GM12878 (cell line): ENCODE measurements around the gene DIPK2A. TPM values are rescaled to one million over a fixed set of nuclear protein-coding genes. Genes with fewer than 3 reads are reported as not detected.

ENCODE experiments used
- CBFB ChIP-seq: IDR thresholded peaks from 2 replicates; pipeline ENCODE4 v1.6.1; 2016; ENCODE audit warnings: antibody characterized with exemption, low read depth
- CREB1 ChIP-seq: IDR thresholded peaks from 2 replicates; pipeline ENCODE4 v1.6.1; 2012; ENCODE audit warnings: low read depth, mild to moderate bottlenecking, inconsistent platforms
- ETV6 ChIP-seq, 2 experiments: fragments of 450-650 bp in 1 of 2; IDR thresholded peaks in 1 of 2; conservative IDR thresholded peaks in 1 of 2; 2 replicates each; pipeline ENCODE4 v1.6.1; 2014; ENCODE audit warnings: antibody characterized with exemption in 1 of 2, borderline replicate concordance in 1 of 2, low read depth in 1 of 2, mild to moderate bottlenecking in 1 of 2, moderate library complexity in 1 of 2
- FOXM1 ChIP-seq: IDR thresholded peaks from 2 replicates; pipeline ENCODE4 v1.6.1; 2012; ENCODE audit warnings: low read depth, mild to moderate bottlenecking, inconsistent platforms, low read length, moderate library complexity
- IRF4 ChIP-seq: IDR thresholded peaks from 2 replicates; pipeline ENCODE4 v1.6.1; 2011; ENCODE audit warnings: low read depth, low read length
- KLF5 ChIP-seq: fragments of 450-650 bp; IDR thresholded peaks from 2 replicates; pipeline ENCODE4 v1.6.1; 2014; ENCODE audit warnings: mild to moderate bottlenecking; ENCODE audit not compliant: partially characterized antibody
- NBN ChIP-seq: fragments of 450-650 bp; IDR thresholded peaks from 2 replicates; pipeline ENCODE4 v1.6.1; 2016
- NFYA ChIP-seq: IDR thresholded peaks from 2 replicates; pipeline ENCODE4 v1.6.1; 2011; ENCODE audit warnings: low read depth, mild to moderate bottlenecking, low read length, improper control_type of control experiment, borderline replicate concordance
- NR2F1 ChIP-seq: fragments of 450-650 bp; conservative IDR thresholded peaks from 2 replicates; pipeline ENCODE4 v1.6.1; 2017; ENCODE audit warnings: mild to moderate bottlenecking
- ZBED1 ChIP-seq: IDR thresholded peaks from 2 replicates; pipeline ENCODE4 v1.6.1; 2016; ENCODE audit warnings: borderline replicate concordance
- ZNF274 ChIP-seq: IDR thresholded peaks from one replicate; pipeline ENCODE4 v1.8.0; 2011; ENCODE audit not compliant: insufficient read length, insufficient read depth
- polyA plus RNA-seq, 11 experiments: library from polyadenylated mRNA; depleted of rRNA in 4 of 11; unstranded in 6 of 11; stranded (reverse) in 5 of 11; fragments of >200 nt; fragmentation: Nextera tagmentation in 4 of 11; fragmentation: Illumina TruSeq in 1 of 11; extraction: Ambion mirVana in 4 of 11; extraction: Trizol in 1 of 11; gene quantifications; 1 replicate in 1 of 11; 2 replicates in 10 of 11; pipeline versions ENCODE4 v1.2.1 to v1.2.3, GENCODE V29; 2011 to 2016; ENCODE audit warnings: inconsistent platforms in 2 of 11, missing spikeins in 2 of 11, low read depth in 1 of 11
- total RNA-seq, 4 experiments: library from RNA; depleted of rRNA in 3 of 4; stranded (reverse); fragments of >200 nt in 3 of 4; fragmentation: Illumina TruSeq in 1 of 4; extraction: Trizol in 1 of 4; gene quantifications; 2 replicates each; pipeline versions ENCODE4 v1.2.1 to v1.2.3, GENCODE V29; 2013 to 2021
- TF ChIP-seq, protein P1 (sequence below): IDR thresholded peaks from 2 replicates; pipeline ENCODE4 v1.6.1; 2011; ENCODE audit warnings: low read depth, low read length, improper control_type of control experiment, borderline replicate concordance
- TF ChIP-seq, protein P2 (sequence below), 3 experiments: IDR thresholded peaks in 2 of 3; conservative IDR thresholded peaks in 1 of 3; 2 replicates each; pipeline ENCODE4 v1.5.1; 2011; ENCODE audit warnings: low read depth in 3 of 3, low read length in 3 of 3, mild to moderate bottlenecking in 3 of 3, control low read depth in 2 of 3, moderate library complexity in 2 of 3, inconsistent platforms in 1 of 3, mixed read lengths in 1 of 3; ENCODE audit not compliant: control insufficient read depth in 2 of 3, insufficient read depth in 1 of 3; ENCODE audit errors: extremely low read depth in 1 of 3
- TF ChIP-seq, protein P3 (sequence below): fragments of 450-650 bp; IDR thresholded peaks from 2 replicates; pipeline ENCODE4 v1.6.1; 2017; ENCODE audit warnings: low read depth, mild to moderate bottlenecking, moderate library complexity

DIPK2A gene
- total and polyA plus RNA-seq, 10 of the 15 experiments (the other 5 are each of a cell fraction or from before 2014, with no cell fraction given), result 4.6 to 36.4 (median 15.0) TPM

DNA sequence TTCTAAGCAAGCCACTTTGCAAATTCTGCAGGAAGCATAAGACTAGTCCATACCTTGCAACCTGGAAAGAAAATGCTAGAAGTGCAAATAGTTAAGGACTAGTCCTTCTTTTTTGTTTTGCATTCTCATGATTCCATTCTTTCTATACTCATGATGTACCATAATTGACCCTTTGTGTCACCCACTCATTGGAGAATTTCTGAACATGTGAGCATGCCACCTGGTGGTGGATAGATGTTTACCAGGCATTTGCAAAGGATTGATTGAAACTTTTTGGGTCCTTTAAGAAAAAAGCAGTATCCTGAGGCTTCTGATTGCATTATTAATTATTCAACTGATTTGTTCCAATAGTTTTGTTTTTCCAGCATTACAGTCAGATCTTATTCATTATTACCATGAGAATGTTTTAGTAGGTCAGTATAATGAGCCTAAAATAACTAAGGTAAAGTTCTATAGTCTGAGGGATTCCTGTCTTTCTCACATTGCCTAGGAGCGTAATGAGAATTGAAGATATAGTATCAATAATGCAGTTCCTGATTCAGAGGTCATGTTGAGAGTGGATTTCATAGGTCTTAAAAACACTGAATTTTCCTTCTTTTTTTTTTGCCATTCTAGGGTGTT is 20.2 kb upstream of the DIPK2A start (continued):
- no peak for TF ChIP-seq ETV6 (conservative IDR thresholded peaks at IDR 0.05 in 1 of 2, IDR thresholded peaks at IDR 0.05 in 1 of 2; ENCODE audit: borderline replicate concordance in 1 of 2, low read depth in 1 of 2)
- 0 out of 2 replicates have a peak, but pooled peaks have one; percentile 18 for TF ChIP-seq NR2F1
- TF ChIP-seq, protein P1, sequence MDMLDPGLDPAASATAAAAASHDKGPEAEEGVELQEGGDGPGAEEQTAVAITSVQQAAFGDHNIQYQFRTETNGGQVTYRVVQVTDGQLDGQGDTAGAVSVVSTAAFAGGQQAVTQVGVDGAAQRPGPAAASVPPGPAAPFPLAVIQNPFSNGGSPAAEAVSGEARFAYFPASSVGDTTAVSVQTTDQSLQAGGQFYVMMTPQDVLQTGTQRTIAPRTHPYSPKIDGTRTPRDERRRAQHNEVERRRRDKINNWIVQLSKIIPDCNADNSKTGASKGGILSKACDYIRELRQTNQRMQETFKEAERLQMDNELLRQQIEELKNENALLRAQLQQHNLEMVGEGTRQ, result no peak
- TF ChIP-seq CREB1, result no peak
- no peak for TF ChIP-seq ZNF274
- TF ChIP-seq, protein P2, sequence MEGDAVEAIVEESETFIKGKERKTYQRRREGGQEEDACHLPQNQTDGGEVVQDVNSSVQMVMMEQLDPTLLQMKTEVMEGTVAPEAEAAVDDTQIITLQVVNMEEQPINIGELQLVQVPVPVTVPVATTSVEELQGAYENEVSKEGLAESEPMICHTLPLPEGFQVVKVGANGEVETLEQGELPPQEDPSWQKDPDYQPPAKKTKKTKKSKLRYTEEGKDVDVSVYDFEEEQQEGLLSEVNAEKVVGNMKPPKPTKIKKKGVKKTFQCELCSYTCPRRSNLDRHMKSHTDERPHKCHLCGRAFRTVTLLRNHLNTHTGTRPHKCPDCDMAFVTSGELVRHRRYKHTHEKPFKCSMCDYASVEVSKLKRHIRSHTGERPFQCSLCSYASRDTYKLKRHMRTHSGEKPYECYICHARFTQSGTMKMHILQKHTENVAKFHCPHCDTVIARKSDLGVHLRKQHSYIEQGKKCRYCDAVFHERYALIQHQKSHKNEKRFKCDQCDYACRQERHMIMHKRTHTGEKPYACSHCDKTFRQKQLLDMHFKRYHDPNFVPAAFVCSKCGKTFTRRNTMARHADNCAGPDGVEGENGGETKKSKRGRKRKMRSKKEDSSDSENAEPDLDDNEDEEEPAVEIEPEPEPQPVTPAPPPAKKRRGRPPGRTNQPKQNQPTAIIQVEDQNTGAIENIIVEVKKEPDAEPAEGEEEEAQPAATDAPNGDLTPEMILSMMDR (IDR thresholded peaks at IDR 0.05 in 2 of 3, conservative IDR thresholded peaks at IDR 0.05 in 1 of 3; ENCODE audit: control insufficient read depth in 2 of 3, extremely low read depth in 1 of 3, insufficient read depth in 1 of 3, low read depth in 3 of 3, low read length in 3 of 3), result peak; percentile 63 to 74 (median 65)
- no peak for TF ChIP-seq FOXM1
- no peak for TF ChIP-seq NBN
- TF ChIP-seq IRF4, result no peak
- TF ChIP-seq KLF5, result no peak
- TF ChIP-seq ZBED1, result no peak
- TF ChIP-seq NFYA, result no peak
- TF ChIP-seq, protein P3, sequence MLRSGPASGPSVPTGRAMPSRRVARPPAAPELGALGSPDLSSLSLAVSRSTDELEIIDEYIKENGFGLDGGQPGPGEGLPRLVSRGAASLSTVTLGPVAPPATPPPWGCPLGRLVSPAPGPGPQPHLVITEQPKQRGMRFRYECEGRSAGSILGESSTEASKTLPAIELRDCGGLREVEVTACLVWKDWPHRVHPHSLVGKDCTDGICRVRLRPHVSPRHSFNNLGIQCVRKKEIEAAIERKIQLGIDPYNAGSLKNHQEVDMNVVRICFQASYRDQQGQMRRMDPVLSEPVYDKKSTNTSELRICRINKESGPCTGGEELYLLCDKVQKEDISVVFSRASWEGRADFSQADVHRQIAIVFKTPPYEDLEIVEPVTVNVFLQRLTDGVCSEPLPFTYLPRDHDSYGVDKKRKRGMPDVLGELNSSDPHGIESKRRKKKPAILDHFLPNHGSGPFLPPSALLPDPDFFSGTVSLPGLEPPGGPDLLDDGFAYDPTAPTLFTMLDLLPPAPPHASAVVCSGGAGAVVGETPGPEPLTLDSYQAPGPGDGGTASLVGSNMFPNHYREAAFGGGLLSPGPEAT, result no peak
- TF ChIP-seq CBFB, result no peak
